Stimulated activated naive CD8-positive, alpha-beta T cell treated with anti-CD3 and anti-CD28 coated beads, Interleukin-15, Interleukin-2, amounts not matched to agents 100 ng/mL and 50 ng/mL, for 24 hours (primary cell): ENCODE data around the gene SFRP5.

Experiments used
- H3K27ac Mint-ChIP-seq: one replicate; pipeline ENCODE4 v1.8.0; 2021; ENCODE audit warnings: mild to moderate bottlenecking, mixed read lengths
- H3K27me3 Mint-ChIP-seq: one replicate; pipeline ENCODE4 v1.8.0; 2021; ENCODE audit warnings: mixed read lengths
- H3K36me3 Mint-ChIP-seq: one replicate; pipeline ENCODE4 v1.8.0; 2021; ENCODE audit warnings: low read depth, mixed read lengths
- H3K4me1 Mint-ChIP-seq: one replicate; pipeline ENCODE4 v1.8.0; 2021; ENCODE audit warnings: low read depth, mixed read lengths
- H3K4me3 Mint-ChIP-seq: one replicate; pipeline ENCODE4 v1.8.0; 2021; ENCODE audit warnings: mild to moderate bottlenecking, mixed read lengths
- H3K9me3 Mint-ChIP-seq: one replicate; pipeline ENCODE4 v1.8.0; 2021; ENCODE audit warnings: mixed read lengths

The SFRP5 gene

DNA sequence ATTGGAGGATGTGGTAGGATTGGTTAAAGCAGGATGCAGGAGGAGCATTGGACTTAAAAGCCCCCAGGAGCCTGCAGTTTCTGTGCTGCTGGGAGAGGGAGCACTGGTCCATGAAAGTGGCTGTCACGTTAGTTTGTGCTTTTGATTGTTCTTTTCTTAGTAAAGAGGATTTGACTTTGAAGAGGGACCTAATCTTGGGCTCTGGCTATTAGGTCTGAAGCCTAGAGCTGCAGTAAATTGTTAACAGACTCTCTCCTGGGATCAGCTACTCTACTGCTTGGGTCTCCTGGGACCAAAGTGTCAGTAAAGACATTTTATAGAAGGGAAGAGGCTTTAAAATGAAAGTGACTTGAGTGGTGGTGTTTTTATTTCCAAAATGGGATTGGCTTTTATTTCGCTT lies 31.2 kb downstream of the SFRP5 start:
- Mint-ChIP-seq H3K27ac (peak overlapping the region; percentile 14), H3K36me3 (peaks cover 67% of the 10 kb centered on the region), H3K4me3 (peak overlapping the region; percentile 36), H3K9me3 (peaks cover 6% of the 10 kb centered on the region), H3K27me3 (no peaks in the 10 kb centered on the region), H3K4me1 (peaks cover 58% of the 10 kb centered on the region)

DNA sequence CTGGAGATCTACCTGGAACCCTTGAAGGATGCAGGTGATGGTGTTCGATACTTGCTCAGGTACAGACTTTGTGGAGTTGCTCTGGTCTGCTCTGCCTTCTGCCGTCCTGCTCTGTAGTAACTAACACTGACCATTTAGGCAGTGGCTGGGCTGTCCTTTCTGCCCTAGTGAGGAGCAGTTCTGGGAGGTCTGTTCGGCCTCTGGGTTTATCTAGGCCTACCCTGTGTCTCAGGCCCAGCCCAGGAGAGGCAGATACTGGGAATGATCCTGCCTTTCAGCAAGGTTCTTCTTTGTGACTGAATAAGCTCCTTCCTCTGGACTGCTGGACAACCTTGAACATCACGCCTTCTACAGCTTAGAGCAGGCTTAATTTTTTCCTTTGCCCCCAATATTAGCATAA lies 33.2 kb downstream of the SFRP5 start:
- Mint-ChIP-seq H3K27ac (no peak overlapping the region), H3K36me3 (peaks cover 51% of the 10 kb centered on the region), H3K9me3 (peaks cover 9% of the 10 kb centered on the region), H3K4me3 (peak overlapping the region; percentile 97), H3K27me3 (no peaks in the 10 kb centered on the region), H3K4me1 (peaks cover 58% of the 10 kb centered on the region)

DNA sequence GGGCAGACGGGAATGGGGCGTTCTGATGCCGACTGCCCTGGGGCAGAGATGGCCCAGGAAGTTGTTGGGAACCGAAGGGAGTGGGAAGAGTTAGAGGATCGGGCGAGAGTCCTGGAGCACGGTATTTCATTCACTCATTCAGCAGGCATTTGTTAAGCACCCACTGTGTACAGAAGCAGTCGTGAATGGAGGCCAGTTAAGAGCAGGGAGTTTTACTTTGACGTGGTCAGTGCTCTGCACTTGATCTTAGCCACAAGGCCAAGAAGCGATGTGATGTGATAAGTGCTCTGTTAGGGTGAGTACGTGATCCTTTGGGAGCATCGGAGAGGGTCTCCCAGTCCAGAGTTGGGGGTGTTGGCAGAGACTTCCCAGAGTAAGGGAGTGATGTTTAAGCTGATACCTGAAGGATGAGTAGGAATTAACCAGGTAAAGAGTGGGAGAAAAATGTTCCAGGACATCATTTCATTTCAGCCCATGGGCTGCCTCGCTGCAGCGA lies 34.0 kb downstream of the SFRP5 start:
- Mint-ChIP-seq H3K4me3 (peak overlapping the region; percentile 97), H3K9me3 (peaks cover 9% of the 10 kb centered on the region), H3K27ac (peak overlapping the region; percentile 84), H3K36me3 (peaks cover 44% of the 10 kb centered on the region), H3K27me3 (no peaks in the 10 kb centered on the region), H3K4me1 (peaks cover 55% of the 10 kb centered on the region)

DNA sequence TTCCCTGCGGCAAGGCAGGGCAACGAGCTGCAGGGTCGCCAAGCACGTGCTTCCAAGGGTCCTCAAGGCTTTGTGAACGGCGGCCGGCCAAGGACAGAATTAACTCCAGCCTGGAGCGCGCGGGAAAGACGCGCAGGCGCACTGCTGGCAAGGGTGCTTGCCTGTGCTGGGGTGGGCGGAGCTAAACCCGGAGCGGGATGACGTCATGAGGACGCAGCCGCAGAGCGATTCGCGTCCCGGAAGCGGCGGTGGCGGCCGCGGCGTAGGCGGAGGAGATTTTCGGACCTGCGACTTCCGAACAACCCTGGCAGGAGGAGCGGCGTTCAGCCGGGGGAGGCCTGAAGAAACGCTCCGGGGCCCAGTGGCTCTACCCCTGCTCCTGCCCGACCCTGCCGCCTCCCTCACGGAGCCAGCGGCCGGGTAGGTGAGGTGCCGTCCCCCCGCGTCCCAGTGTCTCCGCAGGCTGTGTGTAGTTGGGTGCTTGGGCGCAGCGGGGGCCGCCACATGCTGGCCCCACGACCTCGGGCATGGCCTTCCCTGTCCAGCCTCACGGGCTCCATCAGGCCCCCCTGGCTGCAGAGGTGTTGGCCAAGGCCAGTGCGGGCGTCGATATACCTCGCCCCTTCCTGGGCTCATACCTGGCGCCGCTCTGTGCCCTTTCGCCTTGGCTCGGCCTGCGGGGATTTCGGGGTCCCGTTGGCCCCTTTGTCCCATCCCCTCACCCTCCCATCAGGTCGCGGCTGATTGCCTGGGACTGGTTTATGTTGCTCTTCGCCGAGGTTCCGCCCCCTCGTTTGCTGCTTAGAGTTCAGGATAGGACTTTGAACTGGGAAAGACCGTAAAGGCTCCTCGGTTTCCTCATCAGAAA lies 34.7 kb downstream of the SFRP5 start, which contains the start of gene ZFYVE27:
Gene ZFYVE27, plus strand, starts transcription at position 227 of the 868 bp plus-strand sequence. CDS start 1,350 bp downstream, outside the sequence.
- Mint-ChIP-seq H3K9me3 (peaks cover 9% of the 10 kb centered on the region), H3K36me3 (peaks cover 41% of the 10 kb centered on the region), H3K27ac (peak within 1 kb of the TSS; percentile 98), H3K27me3 (no peaks in the 10 kb centered on the region), H3K4me3 (peak within 1 kb of the TSS; percentile 97), H3K4me1 (peaks cover 54% of the 10 kb centered on the region)

DNA sequence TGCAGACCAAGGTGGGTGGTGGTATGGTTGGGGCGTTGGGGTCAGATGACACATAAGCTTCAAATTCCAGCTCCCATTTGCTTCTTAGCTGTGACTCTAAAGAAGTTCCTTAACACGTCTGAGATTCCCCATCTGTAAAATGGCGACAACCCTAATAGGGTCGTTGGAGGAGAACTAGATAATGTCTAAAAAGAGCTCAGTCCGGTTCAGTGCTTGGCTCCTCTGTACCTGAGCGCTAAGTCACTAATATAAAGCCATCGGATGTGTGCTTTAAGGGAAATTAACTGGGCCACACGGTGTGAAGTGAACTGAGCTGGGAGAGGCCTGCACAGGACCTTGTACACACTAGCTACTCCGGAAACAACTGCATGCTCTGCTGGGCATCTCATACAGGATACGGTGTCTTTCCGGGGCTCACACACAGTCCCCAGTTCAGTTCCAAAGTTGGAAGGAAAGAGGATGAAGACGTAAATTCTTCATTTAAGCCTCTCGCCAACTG lies 35.3 kb downstream of the SFRP5 start:
- Mint-ChIP-seq H3K36me3 (peaks cover 34% of the 10 kb centered on the region), H3K9me3 (peaks cover 9% of the 10 kb centered on the region), H3K4me1 (peaks cover 53% of the 10 kb centered on the region), H3K27ac (peak overlapping the region; percentile 98), H3K4me3 (peak overlapping the region; percentile 97), H3K27me3 (no peaks in the 10 kb centered on the region)

DNA sequence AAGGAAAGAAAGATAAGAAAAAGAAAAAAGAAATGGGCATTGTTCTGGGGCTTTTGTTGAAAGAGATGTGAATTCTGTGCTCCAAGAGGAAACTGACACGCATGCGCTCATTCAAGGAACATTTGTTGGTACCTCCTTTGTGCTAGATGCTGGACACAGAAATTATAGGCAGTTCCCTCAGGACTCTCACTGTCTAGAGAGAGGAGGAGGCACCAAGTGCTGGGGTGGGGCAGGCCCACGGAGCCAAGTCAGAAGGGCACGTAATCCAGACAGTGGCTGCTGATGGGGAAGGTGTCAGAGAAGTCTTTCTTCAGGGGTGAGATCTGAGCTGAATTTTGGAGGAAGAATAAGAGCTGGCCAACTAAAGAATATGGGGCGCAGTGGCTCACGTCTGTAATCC lies 37.8 kb downstream of the SFRP5 start:
- H3K36me3 Mint-ChIP-seq: peaks cover 10% of the 10 kb centered on the region
- no peak overlapping the region for H3K4me3 Mint-ChIP-seq
- H3K27me3 Mint-ChIP-seq: no peaks in the 10 kb centered on the region
- peaks cover 9% of the 10 kb centered on the region for H3K9me3 Mint-ChIP-seq
- no peak overlapping the region for H3K27ac Mint-ChIP-seq
- peaks cover 30% of the 10 kb centered on the region for H3K4me1 Mint-ChIP-seq

DNA sequence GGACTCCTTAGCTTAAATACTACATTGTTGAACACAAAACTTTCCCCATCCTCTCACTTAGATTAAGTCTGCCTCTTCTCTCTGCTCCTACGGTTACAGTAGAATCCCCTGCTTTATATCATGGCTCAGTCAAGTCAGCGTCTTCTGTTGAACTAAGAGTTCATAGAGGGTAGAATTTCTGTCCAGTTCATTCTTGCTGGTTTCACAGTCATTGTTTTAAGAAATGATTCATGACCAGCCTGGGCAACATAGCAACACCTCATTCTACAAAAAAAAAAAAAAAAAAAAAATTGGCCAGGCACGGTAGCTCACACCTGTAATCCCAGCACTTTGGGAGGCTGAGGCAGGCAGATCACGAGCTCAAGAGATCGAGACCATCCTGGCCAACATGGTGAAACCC lies 38.5 kb downstream of the SFRP5 start:
- Mint-ChIP-seq H3K27ac (no peak overlapping the region), H3K9me3 (peaks cover 9% of the 10 kb centered on the region), H3K4me3 (no peak overlapping the region), H3K4me1 (peaks cover 24% of the 10 kb centered on the region), H3K27me3 (no peaks in the 10 kb centered on the region), H3K36me3 (peaks cover 8% of the 10 kb centered on the region)

DNA sequence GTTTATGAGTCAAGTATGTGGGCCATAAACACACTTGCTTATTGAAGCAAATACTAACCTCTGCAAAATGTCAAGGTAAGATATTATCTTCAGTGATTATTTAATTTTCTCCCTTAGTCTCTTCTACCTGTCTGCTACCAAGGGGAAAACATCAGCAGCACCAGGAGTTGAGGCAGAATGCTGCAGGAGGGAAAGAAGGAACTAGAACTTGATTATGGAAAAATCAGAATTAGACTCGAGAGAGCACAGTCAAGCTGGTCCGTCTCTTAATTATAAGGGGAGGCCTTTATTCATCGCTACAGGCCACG lies 39.8 kb downstream of the SFRP5 start:
- Mint-ChIP-seq H3K36me3 (no peaks in the 10 kb centered on the region), H3K4me3 (no peak overlapping the region), H3K4me1 (peaks cover 15% of the 10 kb centered on the region), H3K9me3 (peaks cover 9% of the 10 kb centered on the region), H3K27me3 (no peaks in the 10 kb centered on the region), H3K27ac (no peak overlapping the region)

DNA sequence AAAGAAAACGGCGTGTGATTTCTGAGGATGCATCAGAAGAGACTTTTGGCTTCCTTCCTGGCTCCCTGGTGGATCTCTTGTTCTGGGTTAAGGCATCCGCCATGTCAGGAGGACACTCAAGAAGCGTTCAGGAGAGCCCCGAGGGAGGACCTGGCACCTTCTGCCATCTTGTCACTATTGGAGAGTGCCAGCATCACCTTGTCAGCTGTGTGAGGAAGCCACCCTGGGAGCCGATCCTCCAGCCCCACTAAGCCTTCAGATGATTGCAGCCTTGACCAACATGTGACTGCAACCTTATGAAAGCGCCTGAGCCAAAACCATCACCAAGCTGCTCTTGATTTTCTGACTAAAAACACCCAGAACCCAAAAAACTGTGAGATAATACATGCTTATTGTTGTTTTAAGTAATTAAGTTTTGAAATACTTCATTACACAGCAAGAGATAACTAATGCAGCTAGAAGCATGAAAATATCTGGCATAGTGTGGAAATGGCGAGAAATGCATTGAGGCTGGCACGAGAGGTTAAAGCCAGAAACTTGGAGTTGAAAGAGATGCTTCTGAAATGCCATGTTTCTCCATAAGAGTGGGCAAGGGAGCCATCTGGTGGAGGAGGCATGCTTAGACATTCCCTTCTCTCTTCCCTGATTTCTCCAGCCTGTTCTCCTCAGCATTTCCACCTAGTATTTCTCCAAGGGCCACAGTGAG lies 40.3 kb downstream of the SFRP5 start:
- no peaks in the 10 kb centered on the region for H3K36me3 Mint-ChIP-seq
- H3K27ac Mint-ChIP-seq: no peak overlapping the region
- peaks cover 10% of the 10 kb centered on the region for H3K4me1 Mint-ChIP-seq
- no peak overlapping the region for H3K4me3 Mint-ChIP-seq
- H3K27me3 Mint-ChIP-seq: no peaks in the 10 kb centered on the region
- H3K9me3 Mint-ChIP-seq: peaks cover 9% of the 10 kb centered on the region

DNA sequence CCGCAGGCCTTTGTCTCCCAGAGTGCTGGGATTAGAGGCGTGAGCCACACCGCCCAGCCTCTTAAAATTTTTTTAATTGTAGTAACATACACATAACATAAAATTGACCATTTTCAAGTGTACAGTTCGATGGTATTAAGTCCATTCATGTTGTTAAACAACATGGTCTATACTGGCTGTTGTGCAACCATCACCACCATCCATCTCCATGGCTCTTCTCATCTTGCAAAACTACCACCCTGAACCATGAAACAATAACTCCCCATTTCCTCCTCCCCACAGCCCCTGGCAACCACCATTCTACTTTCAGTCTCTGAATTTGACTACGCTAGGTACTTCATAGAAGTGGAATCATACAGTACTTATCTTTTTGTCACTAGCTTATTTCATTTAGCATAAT lies 42.8 kb downstream of the SFRP5 start:
- H3K36me3 Mint-ChIP-seq: no peaks in the 10 kb centered on the region

DNA sequence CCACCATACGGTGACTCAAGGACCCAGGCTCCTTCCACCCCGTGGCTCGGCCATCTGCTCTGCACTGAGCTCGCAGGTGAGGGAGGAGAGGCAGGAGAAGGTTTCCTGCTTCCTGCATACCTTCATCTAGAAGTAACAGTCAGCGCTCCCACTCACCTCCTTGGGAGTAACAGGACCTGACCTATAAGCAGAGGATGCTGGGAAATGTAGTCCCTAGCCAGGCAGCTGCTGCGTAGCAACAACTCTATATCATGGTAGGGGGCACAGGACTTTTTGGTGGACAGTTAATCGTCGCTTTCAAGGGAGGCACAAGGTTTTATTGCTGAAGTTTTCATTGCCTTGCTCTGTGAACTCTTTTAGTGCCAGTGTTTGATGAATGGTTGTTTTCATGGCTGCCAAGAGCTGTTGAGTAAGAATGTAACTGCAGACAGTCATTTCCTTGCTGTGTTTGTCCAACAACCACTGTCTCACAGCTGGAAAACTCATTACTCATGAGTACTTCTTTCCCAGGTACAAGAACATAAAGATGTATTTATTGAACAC lies 45.1 kb downstream of the SFRP5 start:
- Mint-ChIP-seq H3K4me1 (no peaks in the 10 kb centered on the region), H3K27ac (no peak overlapping the region), H3K27me3 (peaks cover 11% of the 10 kb centered on the region), H3K36me3 (no peaks in the 10 kb centered on the region), H3K9me3 (no peaks in the 10 kb centered on the region), H3K4me3 (no peak overlapping the region)

More for the DNA sequence above, 42.8 kb downstream of the SFRP5 start:
- Mint-ChIP-seq H3K27ac (no peak overlapping the region), H3K27me3 (peaks cover 11% of the 10 kb centered on the region), H3K4me3 (no peak overlapping the region), H3K4me1 (no peaks in the 10 kb centered on the region), H3K9me3 (no peaks in the 10 kb centered on the region)

DNA sequence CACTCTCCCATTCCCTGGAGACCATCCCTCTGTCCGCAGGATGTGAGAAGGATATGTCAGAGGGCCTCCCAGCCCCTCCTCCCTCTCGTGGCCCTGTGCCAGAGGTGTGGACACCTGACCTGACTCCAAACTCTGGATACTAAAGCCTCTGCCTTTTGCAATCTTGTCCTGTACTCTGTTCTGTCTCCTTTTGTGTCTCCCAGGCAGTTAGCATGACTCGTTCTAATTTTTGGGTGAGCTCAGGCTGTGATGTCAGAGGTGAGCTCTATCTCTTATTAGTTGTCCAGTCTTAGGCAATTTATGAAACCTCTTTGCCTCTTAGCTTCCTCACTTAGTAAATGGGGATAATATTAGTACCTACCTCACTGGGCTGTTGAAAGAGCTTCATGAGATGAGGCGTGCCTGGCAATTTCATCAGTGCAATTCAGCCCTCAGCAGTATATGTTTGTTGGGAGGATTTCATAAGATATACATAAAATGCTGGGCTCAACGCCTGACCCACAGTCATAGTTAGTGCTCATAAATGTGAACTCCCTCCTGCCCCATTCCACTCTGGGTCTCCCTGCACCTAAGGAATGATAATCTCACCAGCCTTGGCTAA lies 47.4 kb downstream of the SFRP5 start:
- H3K4me3 Mint-ChIP-seq: no peak overlapping the region
- no peaks in the 10 kb centered on the region for H3K36me3 Mint-ChIP-seq
- H3K4me1 Mint-ChIP-seq: no peaks in the 10 kb centered on the region
- no peak overlapping the region for H3K27ac Mint-ChIP-seq
- H3K9me3 Mint-ChIP-seq: no peaks in the 10 kb centered on the region
- peaks cover 11% of the 10 kb centered on the region for H3K27me3 Mint-ChIP-seq

DNA sequence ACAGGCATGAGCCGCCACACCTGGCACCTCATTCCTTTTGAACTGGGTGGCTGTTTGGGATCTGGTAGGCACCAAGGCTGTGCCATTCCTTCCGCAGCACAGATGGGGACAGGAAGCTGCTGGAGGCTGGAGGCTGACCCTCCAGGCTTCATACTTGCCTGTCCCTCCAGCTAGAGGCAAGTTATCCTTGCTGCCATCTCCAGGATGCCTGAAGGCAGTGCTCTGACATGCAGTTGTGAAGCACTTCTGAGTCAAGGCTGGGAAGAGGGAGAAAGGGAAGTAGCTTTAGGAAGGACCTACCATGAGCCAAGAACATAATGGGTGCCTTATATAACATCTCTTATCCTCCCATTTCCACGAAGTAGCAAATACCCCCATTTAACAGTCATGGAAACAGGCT lies 48.8 kb downstream of the SFRP5 start:
- H3K27me3 Mint-ChIP-seq: peaks cover 14% of the 10 kb centered on the region
- no peak overlapping the region for H3K27ac Mint-ChIP-seq
- no peak overlapping the region for H3K4me3 Mint-ChIP-seq
- H3K4me1 Mint-ChIP-seq: no peaks in the 10 kb centered on the region
- no peaks in the 10 kb centered on the region for H3K36me3 Mint-ChIP-seq
- H3K9me3 Mint-ChIP-seq: no peaks in the 10 kb centered on the region

DNA sequence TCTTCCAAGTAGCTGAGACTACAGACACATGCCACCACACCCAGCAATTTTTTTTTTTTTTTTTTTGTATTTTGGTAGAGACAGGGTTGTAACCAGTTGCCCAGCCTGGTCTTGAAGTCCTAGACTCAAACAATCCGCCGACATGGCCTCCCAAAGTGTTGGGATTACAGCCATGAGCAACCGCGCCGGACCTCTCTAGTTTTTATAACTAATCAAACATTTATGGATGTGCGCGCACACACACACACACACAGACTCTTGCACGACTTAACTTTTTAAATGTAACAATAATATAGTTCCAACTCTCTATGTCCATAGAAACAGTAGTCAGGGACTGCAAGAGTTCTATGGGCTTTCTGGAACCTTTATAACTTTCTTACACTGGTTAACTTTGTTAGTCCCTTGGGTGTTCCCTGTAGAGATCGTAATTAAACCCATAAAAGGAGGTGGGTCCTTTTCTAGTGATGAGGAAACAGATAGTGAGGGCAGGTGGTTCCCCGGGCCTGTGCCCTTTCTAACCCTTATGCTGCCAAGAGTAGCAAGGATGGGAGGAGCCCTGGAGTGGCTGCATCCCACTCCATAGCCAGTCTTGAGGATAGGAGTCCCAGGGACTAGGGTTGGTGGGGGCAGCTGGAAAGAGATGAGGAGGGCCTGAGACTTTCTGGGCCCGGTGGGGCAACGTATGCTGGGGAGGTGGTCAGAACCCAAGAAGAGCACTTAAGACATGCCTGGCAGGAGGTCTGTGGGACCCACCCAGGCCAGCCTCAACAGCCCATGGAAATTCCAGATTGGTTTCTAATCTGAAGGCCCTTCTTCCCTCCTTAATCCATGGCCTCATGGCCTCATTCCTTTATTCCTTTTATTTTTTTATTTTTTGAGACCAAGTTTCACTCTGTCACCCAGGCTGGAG lies 49.7 kb downstream of the SFRP5 start:
- H3K4me1 Mint-ChIP-seq: no peaks in the 10 kb centered on the region
- peaks cover 14% of the 10 kb centered on the region for H3K27me3 Mint-ChIP-seq
- no peak overlapping the region for H3K27ac Mint-ChIP-seq
- H3K36me3 Mint-ChIP-seq: no peaks in the 10 kb centered on the region
- H3K9me3 Mint-ChIP-seq: no peaks in the 10 kb centered on the region
- H3K4me3 Mint-ChIP-seq: no peak overlapping the region
